ENCODE data around the gene SNX20. TPM values are rescaled to one million over a fixed set of nuclear protein-coding genes. Genes with fewer than 3 reads are reported as not detected.

SNX20 gene
- total RNA-seq, 1 experiment from 2014 or later, result not detected

DNA sequence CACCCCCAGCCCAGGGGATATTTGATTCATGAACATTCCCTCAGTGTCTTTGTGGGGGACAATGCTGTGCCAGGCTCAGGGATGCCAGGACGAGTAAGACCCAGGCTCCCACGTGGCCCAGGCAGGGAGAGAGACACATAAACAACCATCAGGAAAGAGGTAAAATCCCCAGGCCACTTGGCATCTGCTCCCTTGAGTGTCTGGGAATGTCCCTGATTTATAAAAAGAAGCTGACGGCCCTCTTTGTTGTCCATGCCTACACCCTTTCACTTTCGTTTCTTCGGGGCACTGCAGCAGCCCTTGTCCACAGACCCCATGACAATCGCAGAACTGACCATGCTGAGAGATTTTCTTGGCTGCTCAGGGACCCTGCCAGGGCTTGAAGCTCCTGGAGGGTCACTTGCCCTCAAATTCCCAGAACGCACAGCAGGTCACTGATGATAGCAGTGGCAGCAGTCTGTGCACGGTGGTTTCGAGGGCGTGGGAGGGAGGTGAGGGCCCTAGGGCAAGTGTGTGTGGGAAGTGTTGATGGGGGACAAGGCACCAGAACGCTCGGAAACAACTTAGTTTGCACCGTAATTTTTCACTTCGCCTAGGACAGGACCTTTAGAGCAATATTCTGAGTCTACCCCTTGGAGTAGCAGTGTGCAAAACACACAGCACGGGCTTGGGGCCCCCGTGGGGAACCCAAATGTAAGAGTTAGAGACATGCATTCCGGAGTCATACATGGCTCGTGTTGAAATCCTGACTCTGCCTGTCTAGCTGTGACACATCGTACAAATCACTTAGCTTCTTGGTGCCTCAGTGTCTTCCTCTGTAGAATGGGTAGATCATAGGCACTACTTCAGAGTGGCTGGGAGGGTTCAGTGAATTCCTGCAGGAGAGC is 17.0 kb upstream of the SNX20 start:
- CTCF ChIA-PET, result interaction anchor here (1.0 to 2.4 kb wide), 5 partner anchors 11 to 324 kb away, joined by 3 to 8 read pairs (median 5); no protein-coding TSS in a partner anchor
- peaks cover 48% of the 10 kb centered on the region for H3K4me1 Mint-ChIP-seq (ENCODE audit: insufficient read depth, unreplicated experiment)
- BruUV-seq (replicated peaks), result no TSS peak
- H3K27ac Mint-ChIP-seq (ENCODE audit: low read depth, unreplicated experiment), result peak overlapping the region; percentile 97
- DNase-seq (ENCODE audit: unreplicated experiment), result peak; percentile 81
- no peaks in the 10 kb centered on the region for H3K27me3 Mint-ChIP-seq (ENCODE audit: insufficient read depth, unreplicated experiment)
- POLR2A ChIA-PET, result interaction anchor here (0.6 to 2.7 kb wide), 7 partner anchors 19 to 338 kb away, joined by 3 to 29 read pairs (median 5); partner anchors contain the start of gene CYLD
- H3K9me3 Mint-ChIP-seq (ENCODE audit: unreplicated experiment), result no peaks in the 10 kb centered on the region
- no peak overlapping the region for H3K4me3 Mint-ChIP-seq (ENCODE audit: unreplicated experiment)
- TF ChIP-seq, protein P1, sequence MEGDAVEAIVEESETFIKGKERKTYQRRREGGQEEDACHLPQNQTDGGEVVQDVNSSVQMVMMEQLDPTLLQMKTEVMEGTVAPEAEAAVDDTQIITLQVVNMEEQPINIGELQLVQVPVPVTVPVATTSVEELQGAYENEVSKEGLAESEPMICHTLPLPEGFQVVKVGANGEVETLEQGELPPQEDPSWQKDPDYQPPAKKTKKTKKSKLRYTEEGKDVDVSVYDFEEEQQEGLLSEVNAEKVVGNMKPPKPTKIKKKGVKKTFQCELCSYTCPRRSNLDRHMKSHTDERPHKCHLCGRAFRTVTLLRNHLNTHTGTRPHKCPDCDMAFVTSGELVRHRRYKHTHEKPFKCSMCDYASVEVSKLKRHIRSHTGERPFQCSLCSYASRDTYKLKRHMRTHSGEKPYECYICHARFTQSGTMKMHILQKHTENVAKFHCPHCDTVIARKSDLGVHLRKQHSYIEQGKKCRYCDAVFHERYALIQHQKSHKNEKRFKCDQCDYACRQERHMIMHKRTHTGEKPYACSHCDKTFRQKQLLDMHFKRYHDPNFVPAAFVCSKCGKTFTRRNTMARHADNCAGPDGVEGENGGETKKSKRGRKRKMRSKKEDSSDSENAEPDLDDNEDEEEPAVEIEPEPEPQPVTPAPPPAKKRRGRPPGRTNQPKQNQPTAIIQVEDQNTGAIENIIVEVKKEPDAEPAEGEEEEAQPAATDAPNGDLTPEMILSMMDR (IDR thresholded peaks at IDR 0.05; ENCODE audit: unreplicated experiment), result no peak
- peaks cover 12% of the 10 kb centered on the region for H3K36me3 Mint-ChIP-seq (ENCODE audit: insufficient read depth, unreplicated experiment)
- intact Hi-C loops (cut with micrococcal nuclease), result no loop called here

DNA sequence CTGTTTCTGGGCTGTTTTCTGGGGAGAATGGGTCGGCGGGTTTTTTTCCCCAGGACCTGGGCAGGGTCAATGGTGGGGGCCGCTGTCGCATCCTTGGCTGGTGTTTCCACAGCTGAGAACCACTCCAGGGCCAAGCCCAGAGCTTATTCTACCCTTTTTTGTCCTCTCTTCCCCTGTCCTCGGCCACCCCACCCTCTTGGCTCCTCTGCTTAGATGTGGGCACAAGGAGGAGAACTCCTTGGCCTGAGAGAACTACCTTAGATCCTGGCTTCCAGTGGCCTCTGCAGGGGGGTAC is 16.3 kb upstream of the SNX20 start:
- H3K36me3 Mint-ChIP-seq (ENCODE audit: insufficient read depth, unreplicated experiment), result peaks cover 12% of the 10 kb centered on the region
- no TSS peak for BruUV-seq (replicated peaks)
- POLR2A ChIA-PET, result interaction anchor here (1.5 to 2.7 kb wide), 4 partner anchors 21 to 337 kb away, joined by 5 to 29 read pairs (median 13); partner anchors contain the start of gene CYLD
- DNase-seq (ENCODE audit: unreplicated experiment), result no peak
- CTCF ChIA-PET, result interaction anchor here (1.0 to 1.7 kb wide), 6 partner anchors 11 to 323 kb away, joined by 3 to 8 read pairs (median 4); no protein-coding TSS in a partner anchor
- intact Hi-C loops (cut with micrococcal nuclease), result no loop called here
- peaks cover 49% of the 10 kb centered on the region for H3K4me1 Mint-ChIP-seq (ENCODE audit: insufficient read depth, unreplicated experiment)
- TF ChIP-seq, protein P1 (IDR thresholded peaks at IDR 0.05; ENCODE audit: unreplicated experiment), result no peak
- no peak overlapping the region for H3K4me3 Mint-ChIP-seq (ENCODE audit: unreplicated experiment)
- H3K27ac Mint-ChIP-seq (ENCODE audit: low read depth, unreplicated experiment), result peak overlapping the region; percentile 97
- no peaks in the 10 kb centered on the region for H3K27me3 Mint-ChIP-seq (ENCODE audit: insufficient read depth, unreplicated experiment)
- no peaks in the 10 kb centered on the region for H3K9me3 Mint-ChIP-seq (ENCODE audit: unreplicated experiment)

DNA sequence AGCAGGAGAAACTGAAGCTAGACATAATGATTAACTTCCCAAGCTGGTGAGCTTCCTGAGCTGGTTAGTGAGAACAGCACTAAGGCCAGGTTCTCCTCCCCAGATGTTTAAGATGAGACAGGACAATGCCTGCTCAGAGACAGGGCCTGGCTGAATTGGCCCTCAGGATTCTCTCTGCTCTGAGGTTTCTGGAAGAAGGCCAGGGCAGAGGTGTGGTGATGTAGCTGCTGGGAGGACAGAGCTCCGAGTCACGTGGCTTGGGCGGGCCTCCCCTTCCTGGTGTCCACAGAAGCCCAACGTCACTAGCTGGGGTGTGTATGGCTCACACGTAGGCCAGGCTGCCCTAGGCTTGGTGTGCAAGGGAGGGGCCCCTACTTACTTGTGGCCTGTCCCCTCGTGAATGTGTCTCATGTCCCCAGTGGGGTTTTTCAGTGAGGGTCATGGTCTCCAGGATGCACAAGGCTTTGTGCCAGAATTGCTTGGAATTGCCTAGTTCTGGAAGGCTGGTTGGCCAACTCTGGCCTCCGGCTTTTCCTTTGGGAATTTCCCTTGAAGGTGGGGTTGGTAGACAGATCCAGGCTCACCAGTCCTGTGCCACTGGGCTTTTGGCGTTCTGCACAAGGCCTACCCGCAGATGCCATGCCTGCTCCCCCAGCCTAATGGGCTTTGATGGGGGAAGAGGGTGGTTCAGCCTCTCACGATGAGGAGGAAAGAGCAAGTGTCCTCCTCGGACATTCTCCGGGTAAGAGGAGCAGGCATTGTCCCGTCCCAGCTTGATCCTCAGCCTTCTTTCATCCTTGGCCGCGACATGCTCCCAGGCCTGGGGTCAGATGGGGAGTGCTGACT is 15.7 kb upstream of the SNX20 start:
- intact Hi-C loops (cut with micrococcal nuclease), result no loop called here
- DNase-seq (ENCODE audit: unreplicated experiment), result peak; percentile 97
- CTCF ChIA-PET, result interaction anchor here (0.5 to 1.7 kb wide), 11 partner anchors 10 to 342 kb away, joined by 3 to 8 read pairs (median 4); no protein-coding TSS in a partner anchor
- Mint-ChIP-seq H3K27me3 (ENCODE audit: insufficient read depth, unreplicated experiment) (no peaks in the 10 kb centered on the region), H3K4me3 (ENCODE audit: unreplicated experiment) (no peak overlapping the region), H3K4me1 (ENCODE audit: insufficient read depth, unreplicated experiment) (peaks cover 49% of the 10 kb centered on the region), H3K36me3 (ENCODE audit: insufficient read depth, unreplicated experiment) (peaks cover 12% of the 10 kb centered on the region), H3K27ac (ENCODE audit: low read depth, unreplicated experiment) (peak overlapping the region; percentile 97), H3K9me3 (ENCODE audit: unreplicated experiment) (no peaks in the 10 kb centered on the region)
- BruUV-seq (replicated peaks), result TSS peak; percentile 25
- POLR2A ChIA-PET, result interaction anchor here (1.0 to 2.7 kb wide), 6 partner anchors 21 to 337 kb away, joined by 3 to 29 read pairs (median 6); partner anchors contain the start of gene CYLD
- TF ChIP-seq, protein P1 (IDR thresholded peaks at IDR 0.05; ENCODE audit: unreplicated experiment), result no peak
